Esophagus muscularis mucosa (tissue), 3 donors: ENCODE data around the gene CFAP70.

Source experiments
- POLR2A ChIP-seq: fragments of 450-650 bp; IDR thresholded peaks from one replicate; pipeline ENCODE4 v1.6.1; 2017; ENCODE audit warnings: antibody characterized with exemption, moderate library complexity, mild to moderate bottlenecking, low read depth
- POLR2AphosphoS5 ChIP-seq, 2 donors: sonication (generic); formaldehyde crosslinking; IDR thresholded peaks; one replicate each; pipeline ENCODE4 v1.6.1; 2017; ENCODE audit warnings: antibody characterized with exemption in 2 of 2
- TF ChIP-seq, protein P1 (sequence below), 3 experiments: fragments of 200-600 bp in 2 of 3; fragments of 450-650 bp in 1 of 3; sonication (generic) in 2 of 3; IDR thresholded peaks; one replicate each; pipeline ENCODE4 v1.5.1; 2017 to 2019; ENCODE audit warnings: antibody characterized with exemption in 3 of 3, mild to moderate bottlenecking in 2 of 3, moderate library complexity in 1 of 3

DNA sequence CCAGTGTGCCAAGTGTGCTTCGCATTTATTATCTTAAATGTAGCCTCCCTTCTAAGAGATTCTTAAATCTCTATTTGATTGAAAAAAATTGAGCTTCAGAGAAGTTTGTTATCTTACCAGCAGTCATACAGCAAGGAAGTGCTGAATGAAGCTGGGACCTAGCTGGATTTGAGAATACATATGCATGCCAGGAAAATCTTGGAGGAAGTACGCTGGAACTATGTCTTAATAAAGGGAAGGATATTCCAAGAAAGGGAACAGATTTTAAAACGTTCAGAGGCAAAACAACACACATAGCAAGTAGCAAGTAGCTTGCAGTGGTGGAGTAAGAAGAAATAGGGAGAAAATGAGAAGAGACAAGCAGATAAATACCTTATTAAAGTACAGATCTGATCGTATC is 1.5 kb downstream of the CFAP70 start:
- TF ChIP-seq, protein P1, sequence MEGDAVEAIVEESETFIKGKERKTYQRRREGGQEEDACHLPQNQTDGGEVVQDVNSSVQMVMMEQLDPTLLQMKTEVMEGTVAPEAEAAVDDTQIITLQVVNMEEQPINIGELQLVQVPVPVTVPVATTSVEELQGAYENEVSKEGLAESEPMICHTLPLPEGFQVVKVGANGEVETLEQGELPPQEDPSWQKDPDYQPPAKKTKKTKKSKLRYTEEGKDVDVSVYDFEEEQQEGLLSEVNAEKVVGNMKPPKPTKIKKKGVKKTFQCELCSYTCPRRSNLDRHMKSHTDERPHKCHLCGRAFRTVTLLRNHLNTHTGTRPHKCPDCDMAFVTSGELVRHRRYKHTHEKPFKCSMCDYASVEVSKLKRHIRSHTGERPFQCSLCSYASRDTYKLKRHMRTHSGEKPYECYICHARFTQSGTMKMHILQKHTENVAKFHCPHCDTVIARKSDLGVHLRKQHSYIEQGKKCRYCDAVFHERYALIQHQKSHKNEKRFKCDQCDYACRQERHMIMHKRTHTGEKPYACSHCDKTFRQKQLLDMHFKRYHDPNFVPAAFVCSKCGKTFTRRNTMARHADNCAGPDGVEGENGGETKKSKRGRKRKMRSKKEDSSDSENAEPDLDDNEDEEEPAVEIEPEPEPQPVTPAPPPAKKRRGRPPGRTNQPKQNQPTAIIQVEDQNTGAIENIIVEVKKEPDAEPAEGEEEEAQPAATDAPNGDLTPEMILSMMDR (IDR thresholded peaks at IDR 0.05): no peak
- TF ChIP-seq POLR2AphosphoS5 (IDR thresholded peaks at IDR 0.05) (no peak), POLR2A (no peak)
